ENCODE measurements around the gene ADCY3. TPM values are rescaled to one million over a fixed set of nuclear protein-coding genes. Genes with fewer than 3 reads are reported as not detected.

The ADCY3 gene
- total and polyA plus RNA-seq, 7 experiments from 2014 or later, result 2.0 to 44.7 (median 5.1) TPM

- no peak overlapping the region for H3K4me3 Mint-ChIP-seq
- no peak for ATAC-seq
- CTCF ChIA-PET, result no interaction called here
Measured at GRCh38 chr2:24924266-24924665, 4.2 kb upstream of the ADCY3 start.

GRCh38 chr2:24923106-24923505 is 3.1 kb upstream of the ADCY3 start:
- Histone ChIP-seq H3K27ac (ENCODE audit: low read depth, low read length) (no peak overlapping the region), H3K36me3 (ENCODE audit: control insufficient read depth in 2 of 3, insufficient read depth in 3 of 3, low read length in 3 of 3) (no peaks in the 10 kb centered on the region), H3K4me3 (ENCODE audit: low read length) (no peak overlapping the region), H3K4me1 (ENCODE audit: control insufficient read depth in 2 of 2, insufficient read depth in 2 of 2, low read length in 2 of 2) (peaks cover 17 to 20% of the 10 kb centered on the region in 2 donors), H3K27me3 (ENCODE audit: control insufficient read depth in 2 of 2, insufficient read depth in 2 of 2, low read length in 2 of 2) (no peaks in the 10 kb centered on the region), H3K9me3 (ENCODE audit: control insufficient read depth in 2 of 3, low read length in 3 of 3) (no peaks in the 10 kb centered on the region)
- intact Hi-C loops (cut with micrococcal nuclease), result loop anchor here in 1 of 2 donors (5.0 to 10.0 kb wide), 2 partner anchors 119 to 128 kb away; partner anchors contain the start of genes CENPO, EFR3B and PTRHD1
- DNase-seq, result no peak
- Mint-ChIP-seq H3K9me3 (peaks cover 0 to 1% (median 0%) of the 10 kb centered on the region in 11 donors), H3K36me3 (peaks cover 0 to 4% (median 0%) of the 10 kb centered on the region in 5 donors), H3K4me3 (peak overlapping the region in 1 of 10 donors; percentile 32), H3K4me1 (peaks cover 10 to 28% (median 20%) of the 10 kb centered on the region in 7 donors), H3K27ac (no peak overlapping the region), H3K27me3 (peaks cover 0 to 4% (median 0%) of the 10 kb centered on the region in 5 donors)
- POLR2A ChIA-PET, result no interaction called here
- no peak for ATAC-seq
- CTCF ChIA-PET, result no interaction called here

More at GRCh38 chr2:24924266-24924665, 4.2 kb upstream of the ADCY3 start:
- peaks cover 0 to 4% (median 0%) of the 10 kb centered on the region in 5 donors for H3K27me3 Mint-ChIP-seq
- Histone ChIP-seq H3K4me3 (ENCODE audit: low read length) (no peak overlapping the region), H3K27me3 (ENCODE audit: control insufficient read depth in 2 of 2, insufficient read depth in 2 of 2, low read length in 2 of 2) (no peaks in the 10 kb centered on the region), H3K4me1 (ENCODE audit: control insufficient read depth in 2 of 2, insufficient read depth in 2 of 2, low read length in 2 of 2) (peaks cover 6 to 11% of the 10 kb centered on the region in 2 donors), H3K36me3 (ENCODE audit: control insufficient read depth in 2 of 3, insufficient read depth in 3 of 3, low read length in 3 of 3) (no peaks in the 10 kb centered on the region), H3K9me3 (ENCODE audit: control insufficient read depth in 2 of 3, low read length in 3 of 3) (no peaks in the 10 kb centered on the region), H3K27ac (ENCODE audit: low read depth, low read length) (no peak overlapping the region)
- peaks cover 2 to 17% (median 9%) of the 10 kb centered on the region in 7 donors for H3K4me1 Mint-ChIP-seq
- intact Hi-C loops (cut with micrococcal nuclease), result loop anchor here in 1 of 2 donors (5.0 to 10.0 kb wide), 2 partner anchors 118 to 129 kb away; partner anchors contain the start of genes CENPO, EFR3B and PTRHD1
- H3K36me3 Mint-ChIP-seq, result peaks cover 0 to under 1% (median 0%) of the 10 kb centered on the region in 5 donors
- POLR2A ChIA-PET, result no interaction called here
- no peak overlapping the region for H3K27ac Mint-ChIP-seq
- no peak for DNase-seq
- H3K9me3 Mint-ChIP-seq, result peaks cover 0 to 1% (median 0%) of the 10 kb centered on the region in 11 donors

GRCh38 chr2:24922556-24922955 is 2.5 kb upstream of the ADCY3 start:
- no peaks in the 10 kb centered on the region for H3K36me3 ChIP-seq (ENCODE audit: control insufficient read depth in 2 of 3, insufficient read depth in 3 of 3, low read length in 3 of 3)
- CTCF ChIA-PET, result no interaction called here
- H3K9me3 Mint-ChIP-seq, result peaks cover 0 to 1% (median 0%) of the 10 kb centered on the region in 11 donors
- peaks cover 16 to 34% (median 25%) of the 10 kb centered on the region in 7 donors for H3K4me1 Mint-ChIP-seq
- H3K9me3 ChIP-seq (ENCODE audit: control insufficient read depth in 2 of 3, low read length in 3 of 3), result no peaks in the 10 kb centered on the region
- DNase-seq (no peak), ATAC-seq (no peak)
- intact Hi-C loops (cut with micrococcal nuclease), result loop anchor here in 1 of 2 donors (5.0 to 10.0 kb wide), 2 partner anchors 120 to 128 kb away; partner anchors contain the start of genes CENPO, EFR3B and PTRHD1
- peaks cover 0 to 9% (median 0%) of the 10 kb centered on the region in 5 donors for H3K36me3 Mint-ChIP-seq
- H3K27me3 Mint-ChIP-seq, result peaks cover 0 to 4% (median 0%) of the 10 kb centered on the region in 5 donors
- peak overlapping the region in 1 of 9 donors; percentile 45 for H3K27ac Mint-ChIP-seq
- H3K4me3 Mint-ChIP-seq, result peak overlapping the region in 1 of 10 donors; percentile 22
- POLR2A ChIA-PET, result no interaction called here
- H3K4me3 ChIP-seq (ENCODE audit: low read length), result no peak overlapping the region
- no peaks in the 10 kb centered on the region for H3K27me3 ChIP-seq (ENCODE audit: control insufficient read depth in 2 of 2, insufficient read depth in 2 of 2, low read length in 2 of 2)
- peaks cover 17 to 25% of the 10 kb centered on the region in 2 donors for H3K4me1 ChIP-seq (ENCODE audit: control insufficient read depth in 2 of 2, insufficient read depth in 2 of 2, low read length in 2 of 2)
- H3K27ac ChIP-seq (ENCODE audit: low read depth, low read length), result no peak overlapping the region

GRCh38 chr2:24920809-24921441 is 888 bp upstream of the ADCY3 start:
- ChIA-PET CTCF (no interaction called here), POLR2A (no interaction called here)
- peaks cover 0 to 9% (median 0%) of the 10 kb centered on the region in 5 donors for H3K36me3 Mint-ChIP-seq
- H3K4me1 ChIP-seq (ENCODE audit: control insufficient read depth in 2 of 2, insufficient read depth in 2 of 2, low read length in 2 of 2), result peaks cover 17 to 19% of the 10 kb centered on the region in 2 donors
- peak overlapping the region; percentile 60 to 89 (median 82) for H3K4me3 Mint-ChIP-seq
- intact Hi-C loops (cut with micrococcal nuclease), result loop anchor here (1.0 to 10.0 kb wide), 4 partner anchors 50 to 128 kb away; partner anchors contain the start of genes CENPO (in 2 of the 2), DNAJC27 (in 2 of the 2), PTRHD1 (in 2 of the 2) and EFR3B (in 1 of the 2)
- H3K27ac Mint-ChIP-seq, result peak overlapping the region; percentile 9 to 81 (median 67)
- ATAC-seq (no peak), DNase-seq (no peak)
- peaks cover 18 to 40% (median 32%) of the 10 kb centered on the region in 7 donors for H3K4me1 Mint-ChIP-seq
- H3K4me3 ChIP-seq (ENCODE audit: low read length), result no peak overlapping the region
- H3K27ac ChIP-seq (ENCODE audit: low read depth, low read length), result peak overlapping the region; percentile 34
- no peaks in the 10 kb centered on the region for H3K36me3 ChIP-seq (ENCODE audit: control insufficient read depth in 2 of 3, insufficient read depth in 3 of 3, low read length in 3 of 3)
- no peaks in the 10 kb centered on the region for H3K9me3 ChIP-seq (ENCODE audit: control insufficient read depth in 2 of 3, low read length in 3 of 3)
- peaks cover 0 to 4% (median 0%) of the 10 kb centered on the region in 5 donors for H3K27me3 Mint-ChIP-seq
- H3K9me3 Mint-ChIP-seq, result peaks cover 0 to 1% (median 0%) of the 10 kb centered on the region in 11 donors
- H3K27me3 ChIP-seq (ENCODE audit: control insufficient read depth in 2 of 2, insufficient read depth in 2 of 2, low read length in 2 of 2), result no peaks in the 10 kb centered on the region

- H3K9me3 Mint-ChIP-seq, result peaks cover 0 to 1% (median 0%) of the 10 kb centered on the region in 11 donors
- peak overlapping the region in 8 of 9 donors; percentile 45 to 82 (median 64) for H3K27ac Mint-ChIP-seq
- H3K4me1 Mint-ChIP-seq, result peaks cover 18 to 40% (median 32%) of the 10 kb centered on the region in 7 donors
- ChIA-PET POLR2A (interaction anchor here (1.1 kb wide), 1 partner anchor 31 kb away, joined by 3 read pairs; no protein-coding TSS in a partner anchor), CTCF (no interaction called here)
- Histone ChIP-seq H3K9me3 (ENCODE audit: control insufficient read depth in 2 of 3, low read length in 3 of 3) (no peaks in the 10 kb centered on the region), H3K4me3 (ENCODE audit: low read length) (peak overlapping the region; percentile 40), H3K36me3 (ENCODE audit: control insufficient read depth in 2 of 3, insufficient read depth in 3 of 3, low read length in 3 of 3) (no peaks in the 10 kb centered on the region), H3K27me3 (ENCODE audit: control insufficient read depth in 2 of 2, insufficient read depth in 2 of 2, low read length in 2 of 2) (no peaks in the 10 kb centered on the region), H3K4me1 (ENCODE audit: control insufficient read depth in 2 of 2, insufficient read depth in 2 of 2, low read length in 2 of 2) (peaks cover 16 to 17% of the 10 kb centered on the region in 2 donors), H3K27ac (ENCODE audit: low read depth, low read length) (peak overlapping the region; percentile 55)
- peak in 3 of 9 donors; percentile 11 to 57 (median 16) for DNase-seq
- ATAC-seq, result peak; percentile 25
- peak overlapping the region; percentile 85 to 93 (median 92) for H3K4me3 Mint-ChIP-seq
- peaks cover 0 to 9% (median 4%) of the 10 kb centered on the region in 5 donors for H3K36me3 Mint-ChIP-seq
- intact Hi-C loops (cut with micrococcal nuclease), result loop anchor here (1.0 to 10.0 kb wide), 4 partner anchors 52 to 127 kb away; partner anchors contain the start of genes CENPO (in 2 of the 2), DNAJC27 (in 2 of the 2), PTRHD1 (in 2 of the 2) and EFR3B (in 1 of the 2)
- H3K27me3 Mint-ChIP-seq, result peaks cover 0 to 4% (median 0%) of the 10 kb centered on the region in 5 donors
Measured at GRCh38 chr2:24919506-24920097, 435 bp downstream of the ADCY3 start.

GRCh38 chr2:24919037-24919505 is 966 bp downstream of the ADCY3 start:
- DNase-seq (peak in 8 of 9 donors; percentile 51 to 71 (median 57)), ATAC-seq (peak; percentile 58)
- H3K4me1 ChIP-seq (ENCODE audit: control insufficient read depth in 2 of 2, insufficient read depth in 2 of 2, low read length in 2 of 2), result peaks cover 16 to 17% of the 10 kb centered on the region in 2 donors
- H3K27me3 ChIP-seq (ENCODE audit: control insufficient read depth in 2 of 2, insufficient read depth in 2 of 2, low read length in 2 of 2), result no peaks in the 10 kb centered on the region
- peak overlapping the region; percentile 85 to 93 (median 92) for H3K4me3 Mint-ChIP-seq
- H3K4me3 ChIP-seq (ENCODE audit: low read length), result peak overlapping the region; percentile 40
- intact Hi-C loops (cut with micrococcal nuclease), result no loop called here
- H3K27ac Mint-ChIP-seq, result peak overlapping the region; percentile 45 to 82 (median 67)
- no peaks in the 10 kb centered on the region for H3K36me3 ChIP-seq (ENCODE audit: control insufficient read depth in 2 of 3, insufficient read depth in 3 of 3, low read length in 3 of 3)
- peaks cover 0 to 9% (median 4%) of the 10 kb centered on the region in 5 donors for H3K36me3 Mint-ChIP-seq
- ChIA-PET CTCF (interaction anchor here (0.5 kb wide), 1 partner anchor 36 kb away, joined by 4 read pairs; no protein-coding TSS in a partner anchor), POLR2A (interaction anchor here (1.1 kb wide), 1 partner anchor 30 kb away, joined by 3 read pairs; no protein-coding TSS in a partner anchor)
- H3K9me3 Mint-ChIP-seq, result peaks cover 0 to 1% (median 0%) of the 10 kb centered on the region in 11 donors
- H3K27ac ChIP-seq (ENCODE audit: low read depth, low read length), result peak overlapping the region; percentile 55
- H3K4me1 Mint-ChIP-seq, result peaks cover 18 to 40% (median 32%) of the 10 kb centered on the region in 7 donors
- H3K9me3 ChIP-seq (ENCODE audit: control insufficient read depth in 2 of 3, low read length in 3 of 3), result no peaks in the 10 kb centered on the region
- H3K27me3 Mint-ChIP-seq, result peaks cover 0 to 4% (median 0%) of the 10 kb centered on the region in 5 donors
